Measurements from ENCODE around the gene WNT7A. TPM values are rescaled to one million over a fixed set of nuclear protein-coding genes. Genes with fewer than 3 reads are reported as not detected.

Gene WNT7A
- total and polyA plus RNA-seq, 4 donors = not detected

DNA sequence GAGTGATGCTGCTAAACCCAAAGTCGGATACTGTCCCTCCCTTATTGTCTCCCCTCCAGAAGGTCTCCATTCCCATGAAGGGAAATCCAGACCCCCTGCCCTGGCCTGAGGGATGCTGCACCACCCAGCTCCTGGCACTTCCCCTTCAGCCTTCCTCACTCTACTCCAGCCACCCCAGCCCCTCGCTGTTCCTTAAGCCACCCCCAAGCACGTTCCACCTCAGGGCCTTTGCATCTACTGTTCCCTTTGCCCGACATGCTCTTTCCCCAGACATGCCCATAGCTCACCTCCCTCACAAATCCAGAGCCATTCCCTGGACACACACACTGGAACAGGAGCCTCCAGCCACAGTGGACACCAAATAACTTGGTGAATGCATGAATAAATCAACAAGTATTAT lies 8.1 kb downstream of the WNT7A start:
- Histone ChIP-seq H3K36me3 (ENCODE audit: control insufficient read depth in 4 of 4, insufficient read depth in 3 of 4, low read depth in 1 of 4, low read length in 3 of 4) (no peaks in the 10 kb centered on the region), H3K4me3 (ENCODE audit: low read depth in 1 of 3, low read length in 3 of 3) (no peak overlapping the region), H3K9me3 (ENCODE audit: control insufficient read depth in 4 of 4, low read length in 3 of 4) (peaks cover 0 to 12% (median 7%) of the 10 kb centered on the region in 4 donors), H3K27me3 (ENCODE audit: control insufficient read depth in 4 of 4, insufficient read depth in 4 of 4, low read length in 3 of 4) (peaks cover 0 to 9% (median 3%) of the 10 kb centered on the region in 4 donors), H3K4me1 (ENCODE audit: control insufficient read depth in 4 of 4, insufficient read depth in 4 of 4, low read length in 3 of 4) (no peaks in the 10 kb centered on the region), H3K9ac (ENCODE audit: low read depth in 1 of 2, low read length in 2 of 2) (no peak overlapping the region), H3K27ac (ENCODE audit: low read depth in 1 of 2, low read length in 2 of 2) (no peak overlapping the region)
- DNase-seq (ENCODE audit: low spot score) = no peak
- no peak for TF ChIP-seq RAD21 (IDR thresholded peaks at IDR 0.05)
- TF ChIP-seq HNF4G (IDR thresholded peaks at IDR 0.05) = no peak
- TF ChIP-seq GABPA (IDR thresholded peaks at IDR 0.05 in 1 of 2, conservative IDR thresholded peaks at IDR 0.05 in 1 of 2) = no peak
- 78% methylated on average over 4 of the region's 4 CpGs for WGBS

- Histone ChIP-seq H3K9me3 (ENCODE audit: control insufficient read depth in 4 of 4, low read length in 3 of 4) (peaks cover 0 to 12% (median 7%) of the 10 kb centered on the region in 4 donors), H3K27ac (ENCODE audit: low read depth in 1 of 2, low read length in 2 of 2) (no peak overlapping the region), H3K36me3 (ENCODE audit: control insufficient read depth in 4 of 4, insufficient read depth in 3 of 4, low read depth in 1 of 4, low read length in 3 of 4) (no peaks in the 10 kb centered on the region), H3K27me3 (ENCODE audit: control insufficient read depth in 4 of 4, insufficient read depth in 4 of 4, low read length in 3 of 4) (peaks cover 0 to 14% (median 0%) of the 10 kb centered on the region in 4 donors), H3K9ac (ENCODE audit: low read depth in 1 of 2, low read length in 2 of 2) (no peak overlapping the region), H3K4me1 (ENCODE audit: control insufficient read depth in 4 of 4, insufficient read depth in 4 of 4, low read length in 3 of 4) (no peaks in the 10 kb centered on the region), H3K4me3 (ENCODE audit: low read depth in 1 of 3, low read length in 3 of 3) (no peak overlapping the region)
- TF ChIP-seq RAD21 (IDR thresholded peaks at IDR 0.05) = no peak
- no peak for TF ChIP-seq REST (IDR thresholded peaks at IDR 0.05)
- no peak for TF ChIP-seq SP1 (IDR thresholded peaks at IDR 0.05)
- TF ChIP-seq HNF4G (IDR thresholded peaks at IDR 0.05) = no peak
- TF ChIP-seq GABPA (IDR thresholded peaks at IDR 0.05 in 1 of 2, conservative IDR thresholded peaks at IDR 0.05 in 1 of 2) = no peak
- WGBS = 90% methylated on average over 2 of the region's 2 CpGs
- no peak for DNase-seq (ENCODE audit: low spot score)
Observed at GRCh38 chr3:13870902-13871301, 9.0 kb downstream of the WNT7A start.

- Histone ChIP-seq H3K36me3 (ENCODE audit: control insufficient read depth in 4 of 4, insufficient read depth in 3 of 4, low read depth in 1 of 4, low read length in 3 of 4) (no peaks in the 10 kb centered on the region), H3K9ac (ENCODE audit: low read depth in 1 of 2, low read length in 2 of 2) (no peak overlapping the region), H3K27me3 (ENCODE audit: control insufficient read depth in 4 of 4, insufficient read depth in 4 of 4, low read length in 3 of 4) (peaks cover 0 to 11% (median 0%) of the 10 kb centered on the region in 4 donors), H3K27ac (ENCODE audit: low read depth in 1 of 2, low read length in 2 of 2) (no peak overlapping the region), H3K4me3 (ENCODE audit: low read depth in 1 of 3, low read length in 3 of 3) (no peak overlapping the region), H3K4me1 (ENCODE audit: control insufficient read depth in 4 of 4, insufficient read depth in 4 of 4, low read length in 3 of 4) (no peaks in the 10 kb centered on the region), H3K9me3 (ENCODE audit: control insufficient read depth in 4 of 4, low read length in 3 of 4) (peaks cover 0 to 12% (median 7%) of the 10 kb centered on the region in 4 donors)
- WGBS = 83% methylated on average over 4 of the region's 4 CpGs
- TF ChIP-seq FOXA1 (IDR thresholded peaks at IDR 0.05) (no peak), TAF1 (conservative IDR thresholded peaks at IDR 0.05) (no peak), HNF4G (IDR thresholded peaks at IDR 0.05) (no peak), FOXA2 (IDR thresholded peaks at IDR 0.05) (no peak), RAD21 (IDR thresholded peaks at IDR 0.05) (no peak), RXRA (IDR thresholded peaks at IDR 0.05) (no peak), NR2F2 (IDR thresholded peaks at IDR 0.05) (no peak), SP1 (IDR thresholded peaks at IDR 0.05) (no peak)
- TF ChIP-seq, protein P1, sequence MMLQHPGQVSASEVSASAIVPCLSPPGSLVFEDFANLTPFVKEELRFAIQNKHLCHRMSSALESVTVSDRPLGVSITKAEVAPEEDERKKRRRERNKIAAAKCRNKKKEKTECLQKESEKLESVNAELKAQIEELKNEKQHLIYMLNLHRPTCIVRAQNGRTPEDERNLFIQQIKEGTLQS (IDR thresholded peaks at IDR 0.05) = no peak
- TF ChIP-seq, protein P2, sequence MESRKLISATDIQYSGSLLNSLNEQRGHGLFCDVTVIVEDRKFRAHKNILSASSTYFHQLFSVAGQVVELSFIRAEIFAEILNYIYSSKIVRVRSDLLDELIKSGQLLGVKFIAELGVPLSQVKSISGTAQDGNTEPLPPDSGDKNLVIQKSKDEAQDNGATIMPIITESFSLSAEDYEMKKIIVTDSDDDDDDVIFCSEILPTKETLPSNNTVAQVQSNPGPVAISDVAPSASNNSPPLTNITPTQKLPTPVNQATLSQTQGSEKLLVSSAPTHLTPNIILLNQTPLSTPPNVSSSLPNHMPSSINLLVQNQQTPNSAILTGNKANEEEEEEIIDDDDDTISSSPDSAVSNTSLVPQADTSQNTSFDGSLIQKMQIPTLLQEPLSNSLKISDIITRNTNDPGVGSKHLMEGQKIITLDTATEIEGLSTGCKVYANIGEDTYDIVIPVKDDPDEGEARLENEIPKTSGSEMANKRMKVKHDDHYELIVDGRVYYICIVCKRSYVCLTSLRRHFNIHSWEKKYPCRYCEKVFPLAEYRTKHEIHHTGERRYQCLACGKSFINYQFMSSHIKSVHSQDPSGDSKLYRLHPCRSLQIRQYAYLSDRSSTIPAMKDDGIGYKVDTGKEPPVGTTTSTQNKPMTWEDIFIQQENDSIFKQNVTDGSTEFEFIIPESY (IDR thresholded peaks at IDR 0.05) = no peak
- no peak for DNase-seq (ENCODE audit: low spot score)
Observed at GRCh38 chr3:13869761-13870343, 10.0 kb downstream of the WNT7A start.

Measured in liver (tissue), 9 donors.